GM21528 (cell line): Measurements from ENCODE around the gene AGO1.

Experiments used
- ATAC-seq: cut with Tn5 transposase; IDR thresholded peaks from one replicate; pipeline ENCODE4 v1.9.1; 2021; ENCODE audit warnings: mild to moderate bottlenecking, moderate library complexity; ENCODE audit not compliant: unreplicated experiment, low FRiP score

AGO1 gene

GRCh38 chr1:35902671-35903070 lies 19.7 kb downstream of the AGO1 start:
- ATAC-seq = no peak

GRCh38 chr1:35914717-35915116 lies 31.7 kb downstream of the AGO1 start:
- no peak for ATAC-seq

DNA sequence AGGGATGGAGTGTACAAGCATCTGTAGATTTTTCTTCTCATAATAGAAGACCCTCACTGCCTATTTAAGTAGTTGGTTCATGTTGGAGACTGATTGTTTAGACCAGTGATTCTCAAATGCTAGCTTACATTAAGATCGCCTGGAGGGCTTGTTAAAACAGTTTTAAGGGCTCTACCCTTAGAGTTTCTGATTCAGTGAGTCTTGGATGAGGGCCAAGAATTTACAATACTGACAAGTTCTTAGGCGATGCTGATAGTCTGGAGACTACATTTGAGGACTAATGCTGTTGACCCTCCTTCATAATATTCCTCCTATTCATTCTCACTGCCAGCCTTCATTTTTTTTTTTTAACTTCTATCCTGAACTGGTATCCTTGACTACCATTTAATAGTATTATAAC lies 32.7 kb downstream of the AGO1 start:
- ATAC-seq = no peak

DNA sequence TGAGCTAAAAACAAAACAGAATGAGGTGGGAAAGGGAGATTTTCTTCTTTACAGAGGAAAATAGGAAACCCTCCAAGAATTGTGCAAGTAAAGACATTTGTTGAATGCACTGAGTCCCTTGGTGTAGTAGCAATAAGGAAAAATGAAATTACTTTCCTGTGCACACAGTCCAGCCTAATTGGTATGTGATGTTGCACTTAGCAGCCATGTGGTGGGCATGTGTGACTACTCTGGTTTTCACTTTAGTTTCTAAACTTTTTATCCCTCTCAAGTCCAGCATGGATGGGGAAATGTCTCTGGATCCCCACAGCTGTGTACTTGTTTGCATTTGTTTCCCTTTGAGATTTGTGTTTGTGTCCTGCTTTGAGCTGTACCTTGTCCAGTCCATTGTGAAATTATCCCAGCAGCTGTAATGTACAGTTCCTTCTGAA lies 40.8 kb downstream of the AGO1 start:
- no peak for ATAC-seq

- no peak for ATAC-seq
Observed at GRCh38 chr1:35924838-35925237, 41.8 kb downstream of the AGO1 start.

- ATAC-seq = no peak
Observed at GRCh38 chr1:35925741-35926140, 42.7 kb downstream of the AGO1 start.

DNA sequence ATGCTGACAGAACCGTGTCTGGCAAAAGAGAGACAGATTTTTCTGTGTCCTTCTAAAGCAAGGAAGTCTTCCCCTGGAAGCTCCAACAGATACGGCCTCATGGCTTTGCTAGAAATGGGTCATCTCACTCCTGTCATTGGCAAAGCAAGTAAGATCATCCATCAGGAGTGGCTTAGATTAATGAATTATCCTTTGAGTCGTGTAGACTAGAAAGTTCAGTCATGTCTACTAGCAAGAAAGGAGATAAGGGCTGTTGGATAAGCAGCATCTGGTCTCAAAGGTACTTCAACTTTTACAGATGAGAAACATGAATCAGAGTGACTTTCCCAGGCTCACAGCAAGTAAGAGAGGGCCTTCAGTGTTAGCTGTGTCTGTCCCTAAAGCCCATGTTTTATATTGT lies 44.5 kb downstream of the AGO1 start:
- ATAC-seq = no peak

- ATAC-seq = no peak
Observed at GRCh38 chr1:35929730-35930592, 47.0 kb downstream of the AGO1 start.

- peak; percentile 82 for ATAC-seq
Observed at GRCh38 chr1:35930593-35931445, 47.8 kb downstream of the AGO1 start, which contains the start of gene AGO3. Gene AGO3 (plus strand): TSS chr1:35931105. CDS start chr1:35931427, 322 bp downstream.

DNA sequence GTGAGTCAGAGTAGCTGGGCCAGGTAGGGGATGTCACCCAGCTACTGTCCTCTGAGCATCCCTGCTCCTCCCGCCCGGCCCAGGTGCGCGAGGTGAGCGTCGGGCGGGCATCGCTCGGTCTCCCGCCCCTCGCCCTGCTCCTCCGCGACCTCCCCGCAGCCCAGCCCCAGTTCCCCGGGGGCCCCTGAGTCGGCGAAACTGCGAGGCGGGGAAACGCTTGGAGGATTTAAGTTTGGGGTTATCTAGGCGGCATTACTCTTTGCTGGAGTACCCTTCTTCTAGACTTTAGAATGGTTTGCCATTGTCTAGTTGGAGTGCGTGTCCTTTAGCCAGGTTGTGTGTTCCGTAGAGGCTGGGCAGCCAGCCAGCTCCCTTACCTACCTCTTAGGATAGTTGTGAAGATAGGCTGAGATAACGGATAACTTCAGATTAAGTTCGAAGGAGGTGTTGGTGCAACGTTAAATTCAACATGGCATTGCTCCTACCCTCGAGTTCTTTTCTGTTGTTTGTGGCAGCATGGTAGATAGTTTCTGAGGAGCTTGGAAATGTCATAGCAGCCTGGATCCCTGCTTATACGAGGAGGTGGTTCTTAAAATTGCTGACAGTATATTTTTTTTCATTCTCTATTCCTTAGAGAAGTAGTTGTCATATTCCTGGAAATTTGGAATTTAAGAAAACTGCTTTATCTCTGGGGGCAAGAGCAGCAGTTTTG lies 48.6 kb downstream of the AGO1 start:
- peak; percentile 51 for ATAC-seq

- no peak for ATAC-seq
Observed at GRCh38 chr1:35932158-35932636, 49.2 kb downstream of the AGO1 start.

DNA sequence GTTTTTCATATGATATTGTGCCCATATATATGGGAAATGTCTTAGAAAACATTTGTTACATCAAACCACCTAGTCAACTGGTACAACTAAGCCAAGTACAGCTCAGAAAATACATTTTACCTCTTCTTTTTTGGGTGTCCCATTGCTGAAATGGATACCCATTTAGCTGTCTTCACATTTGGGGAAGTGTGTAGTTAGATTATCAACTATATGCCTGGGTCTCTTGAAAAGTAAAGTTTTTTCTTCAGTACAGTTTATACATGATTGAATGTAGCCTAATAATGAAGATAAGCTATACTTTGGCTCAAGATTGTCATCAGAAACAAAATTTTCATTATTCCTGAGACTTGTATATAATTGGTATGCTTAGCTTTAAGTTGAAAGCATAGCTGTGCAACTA lies 49.9 kb downstream of the AGO1 start:
- no peak for ATAC-seq

- ATAC-seq = no peak
Observed at GRCh38 chr1:35935442-35936388, 52.7 kb downstream of the AGO1 start.

GRCh38 chr1:35936838-35937237 lies 53.8 kb downstream of the AGO1 start:
- ATAC-seq = no peak

- no peak for ATAC-seq
Observed at GRCh38 chr1:35939484-35939883, 56.5 kb downstream of the AGO1 start.

GRCh38 chr1:35945327-35945726 lies 62.3 kb downstream of the AGO1 start:
- ATAC-seq = no peak

GRCh38 chr1:35947547-35947946 lies 64.5 kb downstream of the AGO1 start:
- no peak for ATAC-seq

DNA sequence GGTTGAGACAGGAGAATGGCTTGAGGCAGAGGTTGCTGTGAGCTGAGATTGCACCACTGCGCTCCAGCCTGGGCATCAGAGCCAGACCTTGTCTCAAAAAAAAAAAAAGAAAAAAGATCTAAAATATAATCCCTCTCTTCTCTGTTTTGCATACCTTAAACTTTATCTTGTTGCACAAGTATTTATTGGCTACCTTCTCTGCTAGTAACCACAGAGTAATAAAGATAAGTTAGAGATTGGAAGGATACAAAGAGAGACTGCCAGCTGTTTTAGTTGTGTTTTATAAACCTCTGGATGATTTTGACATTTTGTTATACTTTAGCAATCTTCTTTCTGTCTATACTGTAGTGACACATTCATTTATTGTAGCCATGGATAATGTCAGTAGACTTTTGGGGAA lies 75.5 kb downstream of the AGO1 start:
- no peak for ATAC-seq

GRCh38 chr1:35959304-35959703 lies 76.3 kb downstream of the AGO1 start:
- ATAC-seq = no peak

GRCh38 chr1:35962952-35963351 lies 79.9 kb downstream of the AGO1 start:
- no peak for ATAC-seq
